ENCODE results near the gene RIN2. TPM values are rescaled to one million over a fixed set of nuclear protein-coding genes. Genes with fewer than 3 reads are reported as not detected.

Gene RIN2
- total RNA-seq, 1 donor from 2014 or later = 0.75 TPM

DNA sequence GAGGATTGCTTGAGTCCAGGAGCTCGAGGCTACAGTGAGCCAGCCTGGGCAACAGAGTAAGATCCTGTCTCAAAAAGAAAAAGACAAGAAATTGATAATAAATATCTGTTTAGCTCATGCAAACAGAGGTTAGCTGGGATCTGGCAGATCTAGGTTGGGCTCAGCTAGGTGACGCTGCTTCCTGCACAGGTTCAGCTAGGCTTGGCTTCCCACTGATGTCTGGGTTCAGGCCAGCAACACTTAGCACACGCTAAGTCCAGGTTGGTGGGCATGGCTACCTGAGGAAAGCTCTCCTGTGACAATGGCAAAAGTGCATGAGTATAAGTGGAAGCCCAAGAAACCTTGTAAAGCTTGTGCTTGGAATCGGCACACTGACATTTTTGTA, 48.7 kb downstream of the RIN2 start:
- POLR2A ChIA-PET = interaction anchor here (0.5 kb wide), 1 partner anchor 21 kb away, joined by 5 read pairs; no protein-coding TSS in a partner anchor
- TF ChIP-seq, protein P1, sequence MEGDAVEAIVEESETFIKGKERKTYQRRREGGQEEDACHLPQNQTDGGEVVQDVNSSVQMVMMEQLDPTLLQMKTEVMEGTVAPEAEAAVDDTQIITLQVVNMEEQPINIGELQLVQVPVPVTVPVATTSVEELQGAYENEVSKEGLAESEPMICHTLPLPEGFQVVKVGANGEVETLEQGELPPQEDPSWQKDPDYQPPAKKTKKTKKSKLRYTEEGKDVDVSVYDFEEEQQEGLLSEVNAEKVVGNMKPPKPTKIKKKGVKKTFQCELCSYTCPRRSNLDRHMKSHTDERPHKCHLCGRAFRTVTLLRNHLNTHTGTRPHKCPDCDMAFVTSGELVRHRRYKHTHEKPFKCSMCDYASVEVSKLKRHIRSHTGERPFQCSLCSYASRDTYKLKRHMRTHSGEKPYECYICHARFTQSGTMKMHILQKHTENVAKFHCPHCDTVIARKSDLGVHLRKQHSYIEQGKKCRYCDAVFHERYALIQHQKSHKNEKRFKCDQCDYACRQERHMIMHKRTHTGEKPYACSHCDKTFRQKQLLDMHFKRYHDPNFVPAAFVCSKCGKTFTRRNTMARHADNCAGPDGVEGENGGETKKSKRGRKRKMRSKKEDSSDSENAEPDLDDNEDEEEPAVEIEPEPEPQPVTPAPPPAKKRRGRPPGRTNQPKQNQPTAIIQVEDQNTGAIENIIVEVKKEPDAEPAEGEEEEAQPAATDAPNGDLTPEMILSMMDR (IDR thresholded peaks at IDR 0.05) = no peak
- Mint-ChIP-seq H3K27me3 (no peaks in the 10 kb centered on the region), H3K4me3 (no peak overlapping the region), H3K36me3 (ENCODE audit: low read depth) (no peaks in the 10 kb centered on the region), H3K9me3 (no peaks in the 10 kb centered on the region), H3K27ac (no peak overlapping the region), H3K4me1 (peaks cover 28% of the 10 kb centered on the region)
- no peak for ATAC-seq (ENCODE audit: low read depth)
- no peak for DNase-seq
- intact Hi-C loops (cut with micrococcal nuclease) = no loop called here
- CTCF ChIA-PET = interaction anchor here (0.8 to 1.2 kb wide), 4 partner anchors 20 to 178 kb away, joined by 3 read pairs; no protein-coding TSS in a partner anchor

DNA sequence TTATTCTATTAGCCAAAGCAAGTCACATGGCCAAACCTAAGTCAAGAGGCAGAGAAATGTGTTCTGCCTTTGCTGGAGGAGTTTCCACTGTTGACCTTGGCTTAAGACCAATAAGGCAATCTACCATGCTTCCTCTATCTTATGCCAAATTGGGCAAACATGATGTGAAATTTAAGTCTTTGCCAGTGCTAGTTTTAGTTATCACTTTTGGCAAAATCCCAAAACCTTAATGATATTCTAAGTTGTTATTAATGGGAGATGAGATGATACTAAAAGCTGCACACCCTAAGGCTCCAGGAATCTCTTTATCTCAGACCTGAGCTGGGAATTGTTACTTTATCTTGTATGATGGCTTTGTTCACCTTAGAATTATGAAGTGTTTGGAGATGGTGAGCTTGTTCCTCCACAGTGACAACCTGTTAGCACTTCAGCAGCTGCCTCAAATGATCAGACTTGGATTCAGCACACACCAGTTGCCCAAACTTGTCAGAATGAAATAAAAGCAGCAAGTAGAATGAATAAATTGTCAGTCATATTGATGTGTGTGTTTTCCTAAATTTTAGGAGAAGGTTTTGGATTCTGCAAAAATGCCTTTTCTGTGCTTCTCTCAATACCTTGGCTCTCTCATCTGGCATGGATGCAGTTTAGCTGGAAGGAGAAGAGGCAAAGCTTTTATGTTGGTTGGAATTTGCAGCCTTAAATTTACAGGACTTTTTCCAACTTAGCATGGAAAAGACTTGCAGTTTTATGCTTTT, 49.3 kb downstream of the RIN2 start:
- H3K27me3 Mint-ChIP-seq = no peaks in the 10 kb centered on the region
- H3K9me3 Mint-ChIP-seq = no peaks in the 10 kb centered on the region
- TF ChIP-seq, protein P1 (IDR thresholded peaks at IDR 0.05) = no peak
- ATAC-seq (ENCODE audit: low read depth) (no peak), DNase-seq (no peak)
- CTCF ChIA-PET = interaction anchor here (0.8 to 1.2 kb wide), 4 partner anchors 21 to 179 kb away, joined by 3 read pairs; no protein-coding TSS in a partner anchor
- intact Hi-C loops (cut with micrococcal nuclease) = no loop called here
- peaks cover 34% of the 10 kb centered on the region for H3K4me1 Mint-ChIP-seq
- no peaks in the 10 kb centered on the region for H3K36me3 Mint-ChIP-seq (ENCODE audit: low read depth)
- H3K27ac Mint-ChIP-seq = no peak overlapping the region
- H3K4me3 Mint-ChIP-seq = no peak overlapping the region
- POLR2A ChIA-PET = no interaction called here

All from activated B cell treated with CpG ODN at 0.5 μM for 24 hours (primary cell).